ENCODE measurements around the gene DLGAP1. TPM values are rescaled to one million over a fixed set of nuclear protein-coding genes. Genes with fewer than 3 reads are reported as not detected.
"Not testable (repeated sequence)": the region's sequence is repeated elsewhere in the genome, so short reads cannot be mapped to it uniquely, and the experiment has no call there.

The DLGAP1 gene
- total RNA-seq, 1 experiment from 2014 or later = not detected

DNA sequence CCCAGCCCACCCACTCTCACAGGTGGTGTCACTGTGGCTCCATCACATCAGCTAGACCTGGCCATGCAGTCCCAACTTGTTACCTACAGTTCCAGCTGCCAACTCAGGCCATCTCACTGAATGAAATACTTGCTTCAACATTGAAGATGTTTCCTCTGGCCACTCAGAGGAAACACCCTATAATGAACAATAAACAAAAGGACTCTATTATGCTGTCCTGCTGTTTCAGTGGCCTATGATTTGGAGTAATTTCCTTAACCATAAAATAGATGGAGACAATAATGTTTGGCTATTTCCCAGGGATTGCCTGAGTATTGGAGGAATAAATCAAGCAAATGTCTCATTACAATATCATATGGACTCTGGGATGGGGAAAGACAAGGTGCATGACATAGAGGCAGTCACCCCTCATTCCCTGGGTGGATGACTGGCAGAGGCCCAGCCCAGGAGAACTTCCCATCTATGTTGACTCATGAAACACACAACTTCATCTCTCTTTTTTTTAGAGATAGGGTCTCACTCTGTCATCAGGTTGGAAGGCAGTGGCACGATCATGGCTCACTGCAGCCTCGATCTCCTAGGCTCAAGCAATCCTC, 870.7 kb downstream of the DLGAP1 start:
- no peak overlapping the region for H3K4me3 Mint-ChIP-seq (ENCODE audit: unreplicated experiment)
- no peaks in the 10 kb centered on the region for H3K27me3 Mint-ChIP-seq (ENCODE audit: insufficient read depth, unreplicated experiment)
- H3K4me1 Mint-ChIP-seq (ENCODE audit: insufficient read depth, unreplicated experiment) = peaks cover 14% of the 10 kb centered on the region
- no peak overlapping the region for H3K27ac Mint-ChIP-seq (ENCODE audit: low read depth, unreplicated experiment)
- no peak for DNase-seq (ENCODE audit: unreplicated experiment)
- POLR2A ChIA-PET = interaction anchor here (0.5 to 4.6 kb wide), 10 partner anchors 11 to 337 kb away, joined by 3 to 71 read pairs (median 8); partner anchors contain the start of gene MYL12A
- CTCF ChIA-PET = interaction anchor here (0.5 to 3.3 kb wide), 15 partner anchors 59 to 651 kb away, joined by 3 to 46 read pairs (median 5); no protein-coding TSS in a partner anchor
- BruUV-seq (replicated peaks) = no TSS peak
- TF ChIP-seq, protein P1, sequence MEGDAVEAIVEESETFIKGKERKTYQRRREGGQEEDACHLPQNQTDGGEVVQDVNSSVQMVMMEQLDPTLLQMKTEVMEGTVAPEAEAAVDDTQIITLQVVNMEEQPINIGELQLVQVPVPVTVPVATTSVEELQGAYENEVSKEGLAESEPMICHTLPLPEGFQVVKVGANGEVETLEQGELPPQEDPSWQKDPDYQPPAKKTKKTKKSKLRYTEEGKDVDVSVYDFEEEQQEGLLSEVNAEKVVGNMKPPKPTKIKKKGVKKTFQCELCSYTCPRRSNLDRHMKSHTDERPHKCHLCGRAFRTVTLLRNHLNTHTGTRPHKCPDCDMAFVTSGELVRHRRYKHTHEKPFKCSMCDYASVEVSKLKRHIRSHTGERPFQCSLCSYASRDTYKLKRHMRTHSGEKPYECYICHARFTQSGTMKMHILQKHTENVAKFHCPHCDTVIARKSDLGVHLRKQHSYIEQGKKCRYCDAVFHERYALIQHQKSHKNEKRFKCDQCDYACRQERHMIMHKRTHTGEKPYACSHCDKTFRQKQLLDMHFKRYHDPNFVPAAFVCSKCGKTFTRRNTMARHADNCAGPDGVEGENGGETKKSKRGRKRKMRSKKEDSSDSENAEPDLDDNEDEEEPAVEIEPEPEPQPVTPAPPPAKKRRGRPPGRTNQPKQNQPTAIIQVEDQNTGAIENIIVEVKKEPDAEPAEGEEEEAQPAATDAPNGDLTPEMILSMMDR (IDR thresholded peaks at IDR 0.05; ENCODE audit: unreplicated experiment) = no peak
- intact Hi-C loops (cut with micrococcal nuclease) = no loop called here
- H3K36me3 Mint-ChIP-seq (ENCODE audit: insufficient read depth, unreplicated experiment) = no peaks in the 10 kb centered on the region
- no peaks in the 10 kb centered on the region for H3K9me3 Mint-ChIP-seq (ENCODE audit: unreplicated experiment)

DNA sequence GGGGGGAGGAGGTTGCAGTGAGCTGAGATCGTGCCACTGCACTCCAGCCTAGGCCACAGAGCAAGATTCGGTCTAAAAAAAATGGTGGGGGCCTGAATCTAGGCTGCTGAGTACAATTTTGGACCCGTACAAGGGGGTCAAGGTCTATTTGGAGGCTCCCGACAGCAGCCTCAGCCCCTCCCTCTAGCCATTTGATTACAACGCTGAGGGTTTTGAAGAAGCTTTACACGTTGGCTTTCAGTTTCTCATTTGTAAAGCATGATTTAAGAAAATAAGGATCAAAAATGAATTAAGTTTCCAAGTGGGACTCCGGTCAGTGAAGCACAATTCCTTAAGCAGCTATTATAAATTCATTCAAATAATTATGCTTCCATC, 871.2 kb downstream of the DLGAP1 start:
- Mint-ChIP-seq H3K4me1 (ENCODE audit: insufficient read depth, unreplicated experiment) (peaks cover 14% of the 10 kb centered on the region), H3K27me3 (ENCODE audit: insufficient read depth, unreplicated experiment) (no peaks in the 10 kb centered on the region), H3K27ac (ENCODE audit: low read depth, unreplicated experiment) (no peak overlapping the region), H3K36me3 (ENCODE audit: insufficient read depth, unreplicated experiment) (no peaks in the 10 kb centered on the region), H3K4me3 (ENCODE audit: unreplicated experiment) (no peak overlapping the region), H3K9me3 (ENCODE audit: unreplicated experiment) (no peaks in the 10 kb centered on the region)
- POLR2A ChIA-PET = interaction anchor here (4.6 kb wide), 1 partner anchor 131 kb away, joined by 71 read pairs; no protein-coding TSS in a partner anchor
- intact Hi-C loops (cut with micrococcal nuclease) = no loop called here
- TF ChIP-seq, protein P1 (IDR thresholded peaks at IDR 0.05; ENCODE audit: unreplicated experiment) = no peak
- no TSS peak for BruUV-seq (replicated peaks)
- DNase-seq (ENCODE audit: unreplicated experiment) = no peak
- CTCF ChIA-PET = interaction anchor here (0.7 to 3.3 kb wide), 6 partner anchors 81 to 300 kb away, joined by 4 to 46 read pairs (median 34); no protein-coding TSS in a partner anchor

DNA sequence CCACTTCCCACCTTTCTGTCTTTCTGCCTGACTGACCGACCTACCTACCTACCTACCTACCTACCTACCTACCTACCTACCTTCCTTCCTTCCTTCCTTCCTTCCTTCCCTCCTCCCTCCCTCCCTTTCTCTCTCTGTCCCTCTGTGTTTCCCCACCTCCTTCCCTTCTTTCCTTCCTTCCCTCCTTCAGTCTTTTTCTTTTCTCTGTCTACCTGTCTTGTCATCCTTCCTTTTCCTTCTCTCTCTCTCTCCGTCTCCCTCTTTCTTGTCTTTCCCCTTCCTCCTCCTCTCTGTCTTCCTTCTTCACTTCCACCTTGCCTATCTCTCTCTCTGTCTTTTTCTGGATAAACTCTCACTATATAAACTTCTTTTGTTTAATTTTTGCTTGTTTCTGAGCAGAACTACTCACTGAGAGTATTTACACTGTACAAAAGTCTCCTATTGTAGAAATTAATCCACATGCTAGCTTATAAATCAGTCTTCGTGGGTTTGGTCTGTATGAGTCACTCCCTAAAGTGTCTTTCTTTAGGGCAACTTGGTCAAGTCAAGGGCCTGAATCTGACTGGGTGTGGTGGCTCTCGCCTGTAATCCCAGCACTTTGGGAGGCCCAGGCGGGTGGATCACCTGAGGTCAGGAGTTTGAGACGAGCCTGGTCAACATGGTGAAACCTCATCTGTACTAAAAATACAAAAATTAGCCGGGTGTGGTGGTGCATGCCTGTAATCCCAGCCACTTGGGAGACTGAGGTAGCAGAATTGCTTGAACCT, 871.8 kb downstream of the DLGAP1 start:
- ChIA-PET POLR2A (interaction anchor here (1.1 to 4.6 kb wide), 2 partner anchors 41 to 130 kb away, joined by 3 to 71 read pairs; no protein-coding TSS in a partner anchor), CTCF (interaction anchor here (0.7 to 3.3 kb wide), 6 partner anchors 82 to 300 kb away, joined by 3 to 46 read pairs (median 21); no protein-coding TSS in a partner anchor)
- H3K27me3 Mint-ChIP-seq (ENCODE audit: insufficient read depth, unreplicated experiment); H3K4me3 Mint-ChIP-seq (ENCODE audit: unreplicated experiment); BruUV-seq (replicated peaks); H3K9me3 Mint-ChIP-seq (ENCODE audit: unreplicated experiment); H3K36me3 Mint-ChIP-seq (ENCODE audit: insufficient read depth, unreplicated experiment); H3K27ac Mint-ChIP-seq (ENCODE audit: low read depth, unreplicated experiment); DNase-seq (ENCODE audit: unreplicated experiment); intact Hi-C loops (cut with micrococcal nuclease): not testable (repeated sequence)
- peaks cover 14% of the 10 kb centered on the region for H3K4me1 Mint-ChIP-seq (ENCODE audit: insufficient read depth, unreplicated experiment)

GRCh38 chr18:3581890-3582289, 873.2 kb downstream of the DLGAP1 start:
- ChIA-PET CTCF (interaction anchor here (0.6 kb wide), 2 partner anchors 283 to 654 kb away, joined by 3 to 4 read pairs; no protein-coding TSS in a partner anchor), POLR2A (interaction anchor here (4.6 kb wide), 1 partner anchor 129 kb away, joined by 71 read pairs; no protein-coding TSS in a partner anchor)
- TF ChIP-seq, protein P1 (IDR thresholded peaks at IDR 0.05; ENCODE audit: unreplicated experiment) = no peak
- DNase-seq (ENCODE audit: unreplicated experiment) = no peak
- Mint-ChIP-seq H3K4me3 (ENCODE audit: unreplicated experiment) (no peak overlapping the region), H3K9me3 (ENCODE audit: unreplicated experiment) (no peaks in the 10 kb centered on the region), H3K27me3 (ENCODE audit: insufficient read depth, unreplicated experiment) (no peaks in the 10 kb centered on the region), H3K27ac (ENCODE audit: low read depth, unreplicated experiment) (no peak overlapping the region), H3K36me3 (ENCODE audit: insufficient read depth, unreplicated experiment) (no peaks in the 10 kb centered on the region), H3K4me1 (ENCODE audit: insufficient read depth, unreplicated experiment) (peaks cover 14% of the 10 kb centered on the region)
- no TSS peak for BruUV-seq (replicated peaks)
- intact Hi-C loops (cut with micrococcal nuclease) = no loop called here

- BruUV-seq (replicated peaks); H3K36me3 Mint-ChIP-seq (ENCODE audit: insufficient read depth, unreplicated experiment); DNase-seq (ENCODE audit: unreplicated experiment); H3K9me3 Mint-ChIP-seq (ENCODE audit: unreplicated experiment); H3K4me1 Mint-ChIP-seq (ENCODE audit: insufficient read depth, unreplicated experiment); intact Hi-C loops (cut with micrococcal nuclease); H3K27me3 Mint-ChIP-seq (ENCODE audit: insufficient read depth, unreplicated experiment); H3K4me3 Mint-ChIP-seq (ENCODE audit: unreplicated experiment); H3K27ac Mint-ChIP-seq (ENCODE audit: low read depth, unreplicated experiment): not testable (repeated sequence)
- ChIA-PET POLR2A (interaction anchor here (1.5 kb wide), 1 partner anchor 13 kb away, joined by 4 read pairs; no protein-coding TSS in a partner anchor), CTCF (interaction anchor here (0.6 kb wide), 1 partner anchor 23 kb away, joined by 3 read pairs; no protein-coding TSS in a partner anchor)
Measured at GRCh38 chr18:3580523-3581025, 874.5 kb downstream of the DLGAP1 start.
